ENCODE results near the gene WFIKKN2.
"Not testable (repeated sequence)": the region's sequence is repeated elsewhere in the genome, so short reads cannot be mapped to it uniquely, and the experiment has no call there.

DNA sequence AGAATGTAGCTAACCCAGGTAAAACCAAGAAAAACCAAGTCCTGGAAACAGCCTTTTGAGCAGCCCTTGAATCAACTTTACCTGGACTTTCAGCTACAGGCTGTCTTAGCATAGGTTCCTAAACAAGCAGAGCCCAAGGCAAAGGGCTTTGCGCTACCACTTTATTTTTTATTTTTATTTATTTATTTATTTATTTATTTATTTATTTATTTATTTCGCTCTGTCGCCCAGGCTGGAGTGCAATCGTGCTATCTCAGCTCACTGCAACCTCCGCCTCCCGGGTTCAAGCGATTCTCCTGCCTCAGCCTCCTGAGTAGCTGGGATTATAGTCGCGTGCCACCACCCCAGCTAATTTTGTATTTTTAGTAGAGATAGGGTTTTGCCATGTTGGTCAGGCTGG lies 41.7 kb downstream of the WFIKKN2 start:
- TF ChIP-seq CTCF, POLR2A (IDR thresholded peaks at IDR 0.05): not testable (repeated sequence)

Data from uterus (tissue), 2 donors.